ENCODE data around the gene ABCA5.
"Not testable (repeated sequence)": the region's sequence is repeated elsewhere in the genome, so short reads cannot be mapped to it uniquely, and the experiment has no call there.

Gene ABCA5

GRCh38 chr17:69207151-69207550 lies 119.8 kb downstream of the ABCA5 start:
- no peak for DNase-seq

- no peak for DNase-seq
Observed at GRCh38 chr17:69198238-69198637, 128.7 kb downstream of the ABCA5 start.

- DNase-seq, result not testable (repeated sequence)
Observed at GRCh38 chr17:69196105-69196653, 130.8 kb downstream of the ABCA5 start.
